ENCODE data around the gene KLHDC4.

DNA sequence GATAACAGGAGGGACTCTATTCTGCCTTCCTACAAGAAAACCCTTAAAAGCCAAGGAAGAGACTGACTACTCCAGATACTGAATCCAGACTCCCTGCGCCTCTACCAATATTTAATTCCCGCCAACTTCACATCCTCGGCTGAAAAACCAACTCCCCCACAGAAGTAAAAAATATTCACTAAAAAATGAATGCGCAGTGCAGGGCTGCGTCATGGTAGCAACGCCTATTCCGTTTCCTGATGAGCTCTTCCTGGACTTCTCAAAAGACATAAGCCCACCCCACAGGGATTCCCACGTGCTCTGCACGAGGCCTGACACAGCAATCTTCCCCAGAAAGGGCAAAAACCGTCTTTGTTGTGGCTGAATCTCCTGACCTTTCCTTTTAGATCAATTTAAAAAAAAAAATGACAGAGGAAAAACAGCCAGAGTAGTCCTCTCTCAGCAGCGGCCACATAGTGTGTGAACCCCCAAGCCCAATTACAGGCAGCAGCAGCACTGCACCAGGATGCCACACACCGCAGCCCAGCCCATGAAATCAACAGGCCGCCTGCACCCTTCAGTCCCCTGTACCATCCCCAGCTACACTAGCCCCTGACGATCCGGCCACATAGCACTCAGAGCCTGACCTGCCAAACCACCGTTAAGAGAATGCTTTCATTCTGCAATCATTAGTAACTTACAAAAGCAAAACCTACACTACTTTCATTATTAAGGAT, 23.9 kb downstream of the KLHDC4 start:
- TF ChIP-seq, protein P1, sequence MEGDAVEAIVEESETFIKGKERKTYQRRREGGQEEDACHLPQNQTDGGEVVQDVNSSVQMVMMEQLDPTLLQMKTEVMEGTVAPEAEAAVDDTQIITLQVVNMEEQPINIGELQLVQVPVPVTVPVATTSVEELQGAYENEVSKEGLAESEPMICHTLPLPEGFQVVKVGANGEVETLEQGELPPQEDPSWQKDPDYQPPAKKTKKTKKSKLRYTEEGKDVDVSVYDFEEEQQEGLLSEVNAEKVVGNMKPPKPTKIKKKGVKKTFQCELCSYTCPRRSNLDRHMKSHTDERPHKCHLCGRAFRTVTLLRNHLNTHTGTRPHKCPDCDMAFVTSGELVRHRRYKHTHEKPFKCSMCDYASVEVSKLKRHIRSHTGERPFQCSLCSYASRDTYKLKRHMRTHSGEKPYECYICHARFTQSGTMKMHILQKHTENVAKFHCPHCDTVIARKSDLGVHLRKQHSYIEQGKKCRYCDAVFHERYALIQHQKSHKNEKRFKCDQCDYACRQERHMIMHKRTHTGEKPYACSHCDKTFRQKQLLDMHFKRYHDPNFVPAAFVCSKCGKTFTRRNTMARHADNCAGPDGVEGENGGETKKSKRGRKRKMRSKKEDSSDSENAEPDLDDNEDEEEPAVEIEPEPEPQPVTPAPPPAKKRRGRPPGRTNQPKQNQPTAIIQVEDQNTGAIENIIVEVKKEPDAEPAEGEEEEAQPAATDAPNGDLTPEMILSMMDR (conservative IDR thresholded peaks at IDR 0.05 in 1 of 2, IDR thresholded peaks at IDR 0.05 in 1 of 2; ENCODE audit: extremely low read depth in 1 of 2, insufficient read depth in 1 of 2, low read depth in 1 of 2, low read length in 2 of 2) = no peak
- no peak for TF ChIP-seq EZH2 (IDR thresholded peaks at IDR 0.05; ENCODE audit: borderline replicate concordance, low read length)

Data from mammary epithelial cell (primary cell).